Erythroblast (primary cell): ENCODE data around the gene PIK3R1.

Source experiments
- DNase-seq, 2 experiments: peaks; one replicate each; lab custom pipeline; 2025; lab: John Stamatoyannopoulos, UW
- GATA1 ChIP-seq: IDR thresholded peaks from 2 replicates; pipeline ENCODE4 v1.6.1; 2011; ENCODE audit warnings: low read depth, mild to moderate bottlenecking, control low read depth, low read length, moderate library complexity
- POLR2A ChIP-seq: IDR thresholded peaks from 2 replicates; pipeline ENCODE4 v1.6.1; 2011; ENCODE audit warnings: mild to moderate bottlenecking, low read length

The PIK3R1 gene

GRCh38 chr5:68304421-68305052, 89.0 kb downstream of the PIK3R1 start:
- peak in 1 of 2 experiments; percentile 60 for DNase-seq
- no peak for TF ChIP-seq POLR2A
- no peak for TF ChIP-seq GATA1

- DNase-seq, result no peak
- TF ChIP-seq GATA1 (no peak), POLR2A (no peak)
Observed at GRCh38 chr5:68305223-68305870, 89.8 kb downstream of the PIK3R1 start.

GRCh38 chr5:68306361-68307014, 90.9 kb downstream of the PIK3R1 start:
- DNase-seq, result no peak
- TF ChIP-seq POLR2A (no peak), GATA1 (no peak)

GRCh38 chr5:68313336-68313735, 97.8 kb downstream of the PIK3R1 start:
- DNase-seq, result no peak
- TF ChIP-seq POLR2A (no peak), GATA1 (no peak)

GRCh38 chr5:68314465-68314864, 98.9 kb downstream of the PIK3R1 start:
- DNase-seq, result no peak

GRCh38 chr5:68315679-68316271, 100.2 kb downstream of the PIK3R1 start:
- peak; percentile 40 to 49 for DNase-seq
- TF ChIP-seq GATA1, result no peak
- TF ChIP-seq POLR2A, result no peak

More at GRCh38 chr5:68314465-68314864, 98.9 kb downstream of the PIK3R1 start:
- TF ChIP-seq POLR2A (no peak), GATA1 (no peak)

- peak; percentile 83 to 90 for DNase-seq
- peak; percentile 43 for TF ChIP-seq GATA1
- TF ChIP-seq POLR2A, result no peak
Observed at GRCh38 chr5:68316469-68316868, 100.9 kb downstream of the PIK3R1 start.

- DNase-seq, result no peak
- TF ChIP-seq GATA1 (no peak), POLR2A (no peak)
Observed at GRCh38 chr5:68317646-68318045, 102.1 kb downstream of the PIK3R1 start.

GRCh38 chr5:68318955-68319705, 103.6 kb downstream of the PIK3R1 start:
- TF ChIP-seq POLR2A (no peak), GATA1 (no peak)
- no peak for DNase-seq

- TF ChIP-seq POLR2A (no peak), GATA1 (no peak)
- DNase-seq, result peak; percentile 80 to 81
Observed at GRCh38 chr5:68319706-68320412, 104.3 kb downstream of the PIK3R1 start.

GRCh38 chr5:68320413-68320986, 104.9 kb downstream of the PIK3R1 start:
- DNase-seq, result peak in 1 of 2 experiments; percentile 49
- TF ChIP-seq GATA1 (no peak), POLR2A (no peak)

GRCh38 chr5:68325065-68325580, 109.6 kb downstream of the PIK3R1 start:
- TF ChIP-seq GATA1 (no peak), POLR2A (no peak)

More at GRCh38 chr5:68325065-68325580, 109.6 kb downstream of the PIK3R1 start:
- DNase-seq, result peak; percentile 35 to 80
